Breast epithelium (tissue), 3 donors: Measurements from ENCODE around the gene GNAI3.

Experiments used
- POLR2A ChIP-seq: fragments of 450-650 bp; IDR thresholded peaks from one replicate; pipeline ENCODE4 v1.6.1; 2016; ENCODE audit warnings: antibody characterized with exemption, mild to moderate bottlenecking, moderate library complexity
- POLR2AphosphoS5 ChIP-seq, 3 donors: sonication (generic); formaldehyde crosslinking; IDR thresholded peaks; one replicate each; pipeline ENCODE4 v1.6.1; 2017; ENCODE audit warnings: antibody characterized with exemption in 3 of 3
- TF ChIP-seq, protein P1 (sequence below), 3 donors: fragments of 450-650 bp; IDR thresholded peaks; one replicate each; pipeline ENCODE4 v1.5.1; 2016 to 2017; ENCODE audit warnings: antibody characterized with exemption in 3 of 3, mild to moderate bottlenecking in 3 of 3, moderate library complexity in 3 of 3

DNA sequence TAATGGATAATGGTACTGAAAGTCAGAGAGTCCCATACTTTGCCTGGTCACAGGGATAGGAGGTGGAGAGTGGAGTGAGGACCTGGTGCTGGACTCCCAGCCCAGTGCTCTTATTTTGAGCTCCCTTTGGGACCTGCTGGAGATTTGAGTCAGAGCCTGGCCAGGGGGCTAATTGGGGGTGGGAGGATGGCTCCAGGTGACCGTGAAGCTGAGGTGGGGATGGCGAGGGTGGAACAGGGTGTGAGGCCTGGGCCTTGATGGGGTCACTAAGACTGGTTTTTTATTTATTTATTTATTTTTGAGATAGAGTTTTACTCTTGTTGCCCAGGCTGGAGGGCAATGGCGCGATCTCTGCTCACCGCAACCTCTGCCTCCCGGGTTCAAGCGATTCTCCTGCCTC lies 89.0 kb downstream of the GNAI3 start:
- TF ChIP-seq, protein P1, sequence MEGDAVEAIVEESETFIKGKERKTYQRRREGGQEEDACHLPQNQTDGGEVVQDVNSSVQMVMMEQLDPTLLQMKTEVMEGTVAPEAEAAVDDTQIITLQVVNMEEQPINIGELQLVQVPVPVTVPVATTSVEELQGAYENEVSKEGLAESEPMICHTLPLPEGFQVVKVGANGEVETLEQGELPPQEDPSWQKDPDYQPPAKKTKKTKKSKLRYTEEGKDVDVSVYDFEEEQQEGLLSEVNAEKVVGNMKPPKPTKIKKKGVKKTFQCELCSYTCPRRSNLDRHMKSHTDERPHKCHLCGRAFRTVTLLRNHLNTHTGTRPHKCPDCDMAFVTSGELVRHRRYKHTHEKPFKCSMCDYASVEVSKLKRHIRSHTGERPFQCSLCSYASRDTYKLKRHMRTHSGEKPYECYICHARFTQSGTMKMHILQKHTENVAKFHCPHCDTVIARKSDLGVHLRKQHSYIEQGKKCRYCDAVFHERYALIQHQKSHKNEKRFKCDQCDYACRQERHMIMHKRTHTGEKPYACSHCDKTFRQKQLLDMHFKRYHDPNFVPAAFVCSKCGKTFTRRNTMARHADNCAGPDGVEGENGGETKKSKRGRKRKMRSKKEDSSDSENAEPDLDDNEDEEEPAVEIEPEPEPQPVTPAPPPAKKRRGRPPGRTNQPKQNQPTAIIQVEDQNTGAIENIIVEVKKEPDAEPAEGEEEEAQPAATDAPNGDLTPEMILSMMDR (IDR thresholded peaks at IDR 0.05) = no peak
- TF ChIP-seq POLR2AphosphoS5 (IDR thresholded peaks at IDR 0.05) = no peak
- TF ChIP-seq POLR2A = no peak
